Trophoblast cell (in vitro differentiated cells and primary cell): Measurements from ENCODE around the gene SGPP2.

Experiments used
- DNase-seq, 2 donors: peaks; one replicate each; pipeline ENCODE4 v3.0.0-alpha.2; 2016
- H2AFZ ChIP-seq: 2 replicates; pipeline ENCODE4 v1.6.1; 2013; ENCODE audit warnings: low read length, moderate library complexity, mild to moderate bottlenecking; ENCODE audit not compliant: insufficient read depth, poor library complexity
- H2AK5ac ChIP-seq: 2 replicates; pipeline ENCODE4 v1.6.1; 2013; ENCODE audit warnings: mild to moderate bottlenecking, low read length
- H2BK120ac ChIP-seq: 2 replicates; pipeline ENCODE4 v1.6.1; 2013; ENCODE audit warnings: low read length, mild to moderate bottlenecking, moderate library complexity; ENCODE audit not compliant: insufficient read depth, poor library complexity
- H2BK12ac ChIP-seq: 2 replicates; pipeline ENCODE4 v1.6.1; 2013; ENCODE audit warnings: mild to moderate bottlenecking, low read length, moderate library complexity
- H2BK5ac ChIP-seq: 2 replicates; pipeline ENCODE4 v1.6.1; 2013; ENCODE audit warnings: low read length, low read depth, moderate library complexity, mild to moderate bottlenecking; ENCODE audit not compliant: poor library complexity
- H3K14ac ChIP-seq: 2 replicates; pipeline ENCODE4 v1.6.1; 2013; ENCODE audit warnings: mild to moderate bottlenecking, low read length
- H3K18ac ChIP-seq: 2 replicates; pipeline ENCODE4 v1.6.1; 2013; ENCODE audit warnings: mild to moderate bottlenecking, low read length
- H3K23ac ChIP-seq: 2 replicates; pipeline ENCODE4 v1.6.1; 2013; ENCODE audit warnings: low read length
- H3K27ac ChIP-seq: 2 replicates; pipeline ENCODE4 v1.5.1; 2013; ENCODE audit warnings: low read depth, mild to moderate bottlenecking, inconsistent platforms, low read length, moderate library complexity
- H3K27me3 ChIP-seq: 2 replicates; pipeline ENCODE4 v1.6.1; 2013; ENCODE audit warnings: inconsistent platforms, mild to moderate bottlenecking, low read length, moderate library complexity; ENCODE audit not compliant: insufficient read depth
- H3K36me3 ChIP-seq, 2 experiments: 1 replicate in 1 of 2; 2 replicates in 1 of 2; pipeline ENCODE4 v1.6.1; 2013; ENCODE audit warnings: low read length in 2 of 2, mild to moderate bottlenecking in 2 of 2, moderate library complexity in 1 of 2; ENCODE audit not compliant: insufficient read depth in 2 of 2, control insufficient read depth in 1 of 2
- H3K4ac ChIP-seq: 2 replicates; pipeline ENCODE4 v1.6.1; 2013; ENCODE audit warnings: low read depth, mild to moderate bottlenecking, low read length, moderate library complexity
- H3K4me1 ChIP-seq, 2 experiments: 1 replicate in 1 of 2; 2 replicates in 1 of 2; pipeline ENCODE4 v1.6.1; 2013; ENCODE audit warnings: low read length in 2 of 2, mild to moderate bottlenecking in 2 of 2, moderate library complexity in 1 of 2; ENCODE audit not compliant: insufficient read depth in 2 of 2, control insufficient read depth in 1 of 2
- H3K4me2 ChIP-seq: 2 replicates; pipeline ENCODE4 v1.6.1; 2013; ENCODE audit warnings: inconsistent platforms, mild to moderate bottlenecking, low read length, moderate library complexity
- H3K4me3 ChIP-seq: 2 replicates; pipeline ENCODE4 v1.5.1; 2013; ENCODE audit warnings: mild to moderate bottlenecking, low read depth, low read length, inconsistent platforms
- H3K79me1 ChIP-seq: one replicate; pipeline ENCODE4 v1.6.1; 2013; ENCODE audit warnings: low read length
- H3K79me2 ChIP-seq: 2 replicates; pipeline ENCODE4 v1.6.1; 2013; ENCODE audit warnings: low read length, mild to moderate bottlenecking; ENCODE audit not compliant: control insufficient read depth, insufficient read depth, poor library complexity
- H3K9ac ChIP-seq: 2 replicates; pipeline ENCODE4 v1.6.1; 2013; ENCODE audit warnings: mild to moderate bottlenecking, low read length
- H3K9me3 ChIP-seq: 2 replicates; pipeline ENCODE4 v1.6.1; 2013; ENCODE audit warnings: low read depth, mild to moderate bottlenecking, control low read depth, inconsistent platforms, low read length; ENCODE audit not compliant: insufficient read depth
- H4K12ac ChIP-seq: 2 replicates; pipeline ENCODE4 v1.6.1; 2013; ENCODE audit warnings: low read depth, mild to moderate bottlenecking, low read length, moderate library complexity
- H4K8ac ChIP-seq: 2 replicates; pipeline ENCODE4 v1.6.1; 2013; ENCODE audit warnings: low read depth, mild to moderate bottlenecking, low read length, moderate library complexity
- H4K91ac ChIP-seq: one replicate; pipeline ENCODE4 v1.6.1; 2013; ENCODE audit warnings: low read depth, mild to moderate bottlenecking, low read length, moderate library complexity
- WGBS: extraction: QIAGEN DNeasy Blood & Tissue Kit; methylation state at CpG from one replicate; pipeline ENCODE4 v1.1.7; 2013; ENCODE audit warnings: missing lambda C conversion rate; ENCODE audit not compliant: insufficient read length, insufficient coverage; ENCODE audit errors: extremely low coverage; 5-methylcytosine and 5-hydroxymethylcytosine counted together

The SGPP2 gene

DNA sequence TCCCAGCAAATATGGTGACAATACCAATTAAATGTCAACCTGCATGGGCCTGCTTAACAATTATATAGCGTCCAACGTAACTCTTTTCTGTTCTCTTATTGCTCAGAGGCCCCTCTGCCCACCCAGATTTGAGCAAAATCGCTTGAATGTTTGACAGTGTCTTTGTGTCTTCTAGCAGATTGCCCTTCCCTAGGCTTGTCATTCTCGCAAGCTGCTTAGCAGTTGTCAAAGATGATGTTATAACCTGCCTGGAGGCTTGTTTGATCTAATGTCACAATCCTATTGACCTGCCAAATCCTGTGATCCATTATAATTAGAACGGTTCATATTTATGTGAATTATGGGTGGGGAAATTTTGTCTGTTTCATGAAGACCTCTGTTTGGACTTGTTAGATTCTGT, 122.7 kb downstream of the SGPP2 start:
- H3K4me3 ChIP-seq = no peak overlapping the region
- H2AK5ac ChIP-seq = no peak overlapping the region
- no peak overlapping the region for H3K23ac ChIP-seq
- no peaks in the 10 kb centered on the region for H3K79me1 ChIP-seq
- no CpG with 5 or more reads among the region's 5 CpGs for WGBS
- H3K18ac ChIP-seq = no peak overlapping the region
- H3K27ac ChIP-seq = no peak overlapping the region
- DNase-seq = no peak
- H3K4ac ChIP-seq = no peak overlapping the region
- H3K14ac ChIP-seq = no peak overlapping the region
- H3K79me2 ChIP-seq = no peaks in the 10 kb centered on the region
- H3K9ac ChIP-seq = no peak overlapping the region
- no peak overlapping the region for H2AFZ ChIP-seq
- no peak overlapping the region for H4K91ac ChIP-seq
- no peak overlapping the region for H4K12ac ChIP-seq
- no peak overlapping the region for H4K8ac ChIP-seq
- H3K4me2 ChIP-seq = no peak overlapping the region
- H3K27me3 ChIP-seq = no peaks in the 10 kb centered on the region
- H3K4me1 ChIP-seq = no peaks in the 10 kb centered on the region
- H2BK12ac ChIP-seq = no peak overlapping the region
- H3K36me3 ChIP-seq = no peaks in the 10 kb centered on the region
- H2BK120ac ChIP-seq = no peak overlapping the region
- H3K9me3 ChIP-seq = no peaks in the 10 kb centered on the region
- no peak overlapping the region for H2BK5ac ChIP-seq

DNA sequence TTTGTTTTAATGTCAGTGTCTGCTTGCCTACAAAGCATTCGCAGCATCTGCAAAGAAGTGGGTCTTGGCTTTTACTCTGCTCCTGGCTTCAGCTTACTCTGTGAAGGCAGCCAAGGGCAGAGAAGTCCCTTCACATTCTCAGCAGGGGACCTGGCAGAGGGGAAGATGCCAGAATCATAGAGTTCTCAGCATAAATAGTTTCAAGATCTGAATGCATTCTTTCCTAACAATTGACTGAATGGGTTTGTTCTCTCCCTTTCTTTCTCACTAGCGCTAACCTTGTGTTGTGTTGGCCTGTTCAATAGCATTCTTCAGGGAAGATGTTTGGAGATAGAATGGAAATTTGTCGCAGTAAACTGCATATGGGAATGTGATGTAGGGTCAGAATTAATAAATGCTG, 124.6 kb downstream of the SGPP2 start:
- H3K9ac ChIP-seq = no peak overlapping the region
- no CpG with 5 or more reads among the region's 3 CpGs for WGBS
- no peak overlapping the region for H3K4me2 ChIP-seq

DNA sequence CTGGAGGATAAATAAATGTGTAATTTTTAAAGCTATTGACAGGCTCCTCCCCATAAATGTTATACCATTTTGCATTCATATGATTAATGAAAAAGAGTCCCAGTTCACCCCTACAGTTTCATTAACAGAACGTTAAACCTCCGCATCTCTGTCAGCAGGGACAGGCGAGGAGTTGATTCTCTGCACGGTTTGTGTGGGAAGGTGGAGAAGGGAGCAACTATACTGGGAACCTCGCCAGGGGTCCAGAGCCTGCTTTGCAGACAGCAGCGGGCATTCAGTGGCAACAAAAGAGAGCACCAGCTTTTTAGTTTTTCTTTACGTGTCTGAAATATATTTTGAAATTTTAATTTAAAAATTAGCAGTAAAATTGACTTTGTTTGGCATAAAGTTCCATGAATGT, 130.2 kb downstream of the SGPP2 start:
- Histone ChIP-seq H3K4me3 (no peak overlapping the region), H3K9ac (no peak overlapping the region), H3K4ac (no peak overlapping the region), H3K27ac (no peak overlapping the region), H2BK5ac (no peak overlapping the region), H3K36me3 (no peaks in the 10 kb centered on the region), H2BK12ac (no peak overlapping the region), H3K23ac (no peak overlapping the region), H3K79me2 (no peaks in the 10 kb centered on the region), H2AFZ (no peak overlapping the region), H4K8ac (no peak overlapping the region), H4K12ac (no peak overlapping the region), H3K4me1 (no peaks in the 10 kb centered on the region), H3K14ac (no peak overlapping the region), H3K4me2 (no peak overlapping the region), H3K79me1 (no peaks in the 10 kb centered on the region), H3K9me3 (no peaks in the 10 kb centered on the region), H3K18ac (no peak overlapping the region), H2AK5ac (no peak overlapping the region), H4K91ac (no peak overlapping the region), H3K27me3 (no peaks in the 10 kb centered on the region), H2BK120ac (no peak overlapping the region)
- no peak for DNase-seq
- WGBS = no CpG with 5 or more reads among the region's 7 CpGs

More for the DNA sequence above, 124.6 kb downstream of the SGPP2 start:
- no peak overlapping the region for H4K12ac ChIP-seq
- H3K27me3 ChIP-seq = no peaks in the 10 kb centered on the region
- no peak overlapping the region for H3K14ac ChIP-seq
- no peaks in the 10 kb centered on the region for H3K9me3 ChIP-seq
- no peaks in the 10 kb centered on the region for H3K79me1 ChIP-seq
- no peak overlapping the region for H3K27ac ChIP-seq
- no peaks in the 10 kb centered on the region for H3K36me3 ChIP-seq
- no peak overlapping the region for H3K23ac ChIP-seq
- H4K91ac ChIP-seq = no peak overlapping the region
- no peak overlapping the region for H3K18ac ChIP-seq
- H3K79me2 ChIP-seq = no peaks in the 10 kb centered on the region
- no peaks in the 10 kb centered on the region for H3K4me1 ChIP-seq
- H3K4ac ChIP-seq = no peak overlapping the region
- H4K8ac ChIP-seq = no peak overlapping the region
- no peak overlapping the region for H2AK5ac ChIP-seq
- no peak overlapping the region for H2AFZ ChIP-seq
- no peak overlapping the region for H2BK12ac ChIP-seq
- no peak overlapping the region for H2BK120ac ChIP-seq
- H3K4me3 ChIP-seq = no peak overlapping the region
- H2BK5ac ChIP-seq = no peak overlapping the region
- DNase-seq = no peak

DNA sequence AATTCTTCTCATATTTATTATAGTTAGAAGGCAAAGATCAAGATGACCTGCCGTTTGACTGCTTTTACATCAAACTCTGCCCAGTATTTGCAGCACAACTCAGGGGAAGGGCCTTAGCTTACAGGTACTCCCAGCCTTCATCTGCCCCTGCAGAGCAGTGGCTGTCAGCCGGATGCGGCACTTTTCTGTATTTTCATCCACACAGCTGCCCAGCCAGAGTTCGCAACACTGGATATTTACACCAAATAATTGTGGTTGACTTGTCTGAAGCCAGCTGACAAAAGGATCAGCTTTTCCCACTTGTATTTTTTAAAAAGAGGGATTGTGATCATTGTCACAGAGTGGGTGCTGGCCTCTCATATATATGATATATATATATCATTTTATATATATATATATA, 136.8 kb downstream of the SGPP2 start:
- WGBS = no CpG with 5 or more reads among the region's 4 CpGs
- Histone ChIP-seq H3K23ac (no peak overlapping the region), H3K27ac (no peak overlapping the region)

More for the DNA sequence above, 136.8 kb downstream of the SGPP2 start:
- Histone ChIP-seq H3K4ac (no peak overlapping the region), H2BK12ac (no peak overlapping the region), H4K12ac (no peak overlapping the region), H3K18ac (no peak overlapping the region), H3K9ac (no peak overlapping the region), H3K14ac (no peak overlapping the region), H3K9me3 (no peaks in the 10 kb centered on the region), H3K79me1 (no peaks in the 10 kb centered on the region), H2AK5ac (no peak overlapping the region), H3K4me1 (no peaks in the 10 kb centered on the region), H2AFZ (no peak overlapping the region), H2BK5ac (no peak overlapping the region), H3K36me3 (peaks cover 0 to 2% of the 10 kb centered on the region in 2 experiments), H3K27me3 (no peaks in the 10 kb centered on the region), H4K91ac (no peak overlapping the region), H3K4me2 (no peak overlapping the region), H2BK120ac (no peak overlapping the region), H4K8ac (no peak overlapping the region), H3K79me2 (no peaks in the 10 kb centered on the region), H3K4me3 (no peak overlapping the region)
- no peak for DNase-seq
